ENCODE measurements around the gene PIGK. TPM values are rescaled to one million over a fixed set of nuclear protein-coding genes. Genes with fewer than 3 reads are reported as not detected.
A peak's percentile ranks its signal among the peaks of the same experiment; 100 is the strongest.

PIGK gene
- total RNA-seq, 1 donor from 2014 or later, result 28.6 TPM

- no peak overlapping the region for H2AFZ ChIP-seq (ENCODE audit: low read depth, low read length)
- Mint-ChIP-seq H3K9me3 (ENCODE audit: unreplicated experiment) (no peaks in the 10 kb centered on the region), H3K36me3 (ENCODE audit: low read depth, unreplicated experiment) (no peaks in the 10 kb centered on the region), H3K27ac (ENCODE audit: unreplicated experiment) (no peak overlapping the region), H3K4me3 (ENCODE audit: unreplicated experiment) (no peak overlapping the region), H3K27me3 (ENCODE audit: low read depth, unreplicated experiment) (no peaks in the 10 kb centered on the region), H3K4me1 (ENCODE audit: low read depth, unreplicated experiment) (no peaks in the 10 kb centered on the region)
- no peaks in the 10 kb centered on the region for H3K4me1 ChIP-seq (ENCODE audit: insufficient read depth, low read length)
- FAIRE-seq (peak; percentile 75), DNase-seq (ENCODE audit: low read depth) (peak; percentile 32)
- H3K4me3 ChIP-seq (ENCODE audit: insufficient read depth, low read depth, low read length), result no peak overlapping the region
- no peaks in the 10 kb centered on the region for H4K20me1 ChIP-seq (ENCODE audit: insufficient read depth, low read length)
- no peak overlapping the region for H3K4me2 ChIP-seq (ENCODE audit: low read length)
- H3K9me3 ChIP-seq (ENCODE audit: insufficient read depth, low read depth, low read length), result no peaks in the 10 kb centered on the region
- H3K9ac ChIP-seq (ENCODE audit: low read length), result no peak overlapping the region
- TF ChIP-seq CTCF (IDR thresholded peaks at IDR 0.05; ENCODE audit: insufficient read depth, low read depth, low read length), result no peak
- TF ChIP-seq EZH2 (IDR thresholded peaks at IDR 0.05; ENCODE audit: insufficient read depth, low read length), result no peak
- no peaks in the 10 kb centered on the region for H3K36me3 ChIP-seq (ENCODE audit: insufficient read depth, low read length)
- no peaks in the 10 kb centered on the region for H3K27me3 ChIP-seq (ENCODE audit: insufficient read depth, low read length)
- H3K79me2 ChIP-seq (ENCODE audit: insufficient read depth, low read length), result no peaks in the 10 kb centered on the region
- H3K27ac ChIP-seq (ENCODE audit: low read depth, low read length), result no peak overlapping the region
Measured at GRCh38 chr1:77100875-77101274, 118.4 kb downstream of the PIGK start.

DNA sequence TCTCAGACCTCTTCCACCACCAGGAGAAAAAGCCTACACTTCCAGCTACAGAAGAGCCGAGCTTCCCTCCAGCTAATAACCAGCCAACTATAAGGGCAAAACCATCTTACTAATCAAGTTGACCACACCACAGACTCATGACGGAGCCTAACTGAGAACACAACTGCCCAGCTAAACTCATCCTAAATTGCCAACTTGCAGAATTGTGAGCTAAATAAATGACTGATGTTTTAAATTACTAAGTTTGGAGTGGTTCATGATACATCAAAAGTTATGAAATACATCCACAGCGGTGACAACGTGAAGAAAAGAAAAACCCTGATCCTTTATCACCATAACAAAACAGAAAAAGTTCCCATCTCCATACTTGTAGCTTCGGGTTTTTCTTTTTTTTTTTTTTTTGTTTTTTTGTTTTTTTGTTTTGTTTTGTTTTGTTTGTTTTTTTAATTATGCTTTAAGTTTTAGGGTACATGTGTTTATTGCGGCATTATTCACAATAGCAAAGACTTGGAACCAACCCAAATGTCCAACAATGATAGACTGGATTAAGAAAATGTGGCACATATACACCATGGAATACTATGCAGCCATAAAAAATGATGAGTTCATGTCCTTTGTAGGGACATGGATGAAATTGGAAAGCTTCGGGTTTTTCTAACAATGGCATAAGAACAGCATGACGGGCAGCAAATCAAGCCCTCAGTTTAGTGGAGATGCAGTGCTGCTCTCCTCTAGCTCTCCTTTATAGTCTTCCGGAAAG, 122.6 kb downstream of the PIGK start:
- H3K27me3 Mint-ChIP-seq (ENCODE audit: low read depth, unreplicated experiment), result no peaks in the 10 kb centered on the region
- TF ChIP-seq EZH2 (IDR thresholded peaks at IDR 0.05; ENCODE audit: insufficient read depth, low read length), result no peak
- TF ChIP-seq CTCF (IDR thresholded peaks at IDR 0.05; ENCODE audit: insufficient read depth, low read depth, low read length), result no peak
- no peaks in the 10 kb centered on the region for H3K9me3 Mint-ChIP-seq (ENCODE audit: unreplicated experiment)
- H3K27ac Mint-ChIP-seq (ENCODE audit: unreplicated experiment), result no peak overlapping the region
- DNase-seq (ENCODE audit: low read depth), result no peak
- H3K4me1 Mint-ChIP-seq (ENCODE audit: low read depth, unreplicated experiment), result no peaks in the 10 kb centered on the region
- no peaks in the 10 kb centered on the region for H3K27me3 ChIP-seq (ENCODE audit: insufficient read depth, low read length)
- no peaks in the 10 kb centered on the region for H3K36me3 ChIP-seq (ENCODE audit: insufficient read depth, low read length)
- H3K4me3 Mint-ChIP-seq (ENCODE audit: unreplicated experiment), result no peak overlapping the region
- no peaks in the 10 kb centered on the region for H4K20me1 ChIP-seq (ENCODE audit: insufficient read depth, low read length)
- no peaks in the 10 kb centered on the region for H3K4me1 ChIP-seq (ENCODE audit: insufficient read depth, low read length)
- no peaks in the 10 kb centered on the region for H3K79me2 ChIP-seq (ENCODE audit: insufficient read depth, low read length)
- H3K9me3 ChIP-seq (ENCODE audit: insufficient read depth, low read depth, low read length), result no peaks in the 10 kb centered on the region
- no peak overlapping the region for H3K4me2 ChIP-seq (ENCODE audit: low read length)
- no peaks in the 10 kb centered on the region for H3K36me3 Mint-ChIP-seq (ENCODE audit: low read depth, unreplicated experiment)
- H3K9ac ChIP-seq (ENCODE audit: low read length), result no peak overlapping the region
- H3K4me3 ChIP-seq (ENCODE audit: insufficient read depth, low read depth, low read length), result no peak overlapping the region
- no peak overlapping the region for H2AFZ ChIP-seq (ENCODE audit: low read depth, low read length)
- FAIRE-seq, result no peak
- H3K27ac ChIP-seq (ENCODE audit: low read depth, low read length), result no peak overlapping the region

- Histone ChIP-seq H3K4me1 (ENCODE audit: insufficient read depth, low read length) (no peaks in the 10 kb centered on the region), H3K9me3 (ENCODE audit: insufficient read depth, low read depth, low read length) (no peaks in the 10 kb centered on the region)
- H3K4me1 Mint-ChIP-seq (ENCODE audit: low read depth, unreplicated experiment), result no peaks in the 10 kb centered on the region
Measured at GRCh38 chr1:77095236-77095635, 124.0 kb downstream of the PIGK start.

More at GRCh38 chr1:77095236-77095635, 124.0 kb downstream of the PIGK start:
- Histone ChIP-seq H4K20me1 (ENCODE audit: insufficient read depth, low read length) (no peaks in the 10 kb centered on the region), H3K79me2 (ENCODE audit: insufficient read depth, low read length) (no peaks in the 10 kb centered on the region), H3K27me3 (ENCODE audit: insufficient read depth, low read length) (no peaks in the 10 kb centered on the region), H3K9ac (ENCODE audit: low read length) (no peak overlapping the region), H3K4me2 (ENCODE audit: low read length) (no peak overlapping the region), H3K4me3 (ENCODE audit: insufficient read depth, low read depth, low read length) (no peak overlapping the region), H3K36me3 (ENCODE audit: insufficient read depth, low read length) (no peaks in the 10 kb centered on the region), H3K27ac (ENCODE audit: low read depth, low read length) (no peak overlapping the region), H2AFZ (ENCODE audit: low read depth, low read length) (no peak overlapping the region)
- H3K9me3 Mint-ChIP-seq (ENCODE audit: unreplicated experiment), result no peaks in the 10 kb centered on the region
- no peak overlapping the region for H3K4me3 Mint-ChIP-seq (ENCODE audit: unreplicated experiment)
- no peak for DNase-seq (ENCODE audit: low read depth)
- no peak overlapping the region for H3K27ac Mint-ChIP-seq (ENCODE audit: unreplicated experiment)
- TF ChIP-seq CTCF (IDR thresholded peaks at IDR 0.05; ENCODE audit: insufficient read depth, low read depth, low read length) (no peak), EZH2 (IDR thresholded peaks at IDR 0.05; ENCODE audit: insufficient read depth, low read length) (no peak)
- no peaks in the 10 kb centered on the region for H3K36me3 Mint-ChIP-seq (ENCODE audit: low read depth, unreplicated experiment)
- no peak for FAIRE-seq
- H3K27me3 Mint-ChIP-seq (ENCODE audit: low read depth, unreplicated experiment), result no peaks in the 10 kb centered on the region
